HepG2 (cell line): ENCODE data around the gene TCEA3. TPM values are rescaled to one million over a fixed set of nuclear protein-coding genes. Genes with fewer than 3 reads are reported as not detected.

Source experiments
- ATAC-seq: fragments of 200-7000 bp; cut with Tn5 transposase; 3 replicates; pipeline ENCODE4 v1.9.1; 2020; ENCODE audit warnings: mild to moderate bottlenecking, moderate library complexity
- BruUV-seq: library from RNA; stranded (reverse); fragments of 400-500 nt; replicated peaks from 2 replicates; lab custom pipeline; 2021; lab: Mats Ljungman, UMichigan
- CTCF ChIA-PET: fragments of 300-600 bp; formaldehyde crosslinking; extraction: SDS; loops from one replicate; lab custom pipeline; 2021; ENCODE audit warnings: low total read pairs, inconsistent platforms, low intra/inter-chr PET ratio; lab: Yijun Ruan, JAX
- POLR2A ChIA-PET: fragments of 350-600 bp; sonication (Branson Sonifier 250); formaldehyde crosslinking; loops from one replicate; lab custom pipeline; 2020; ENCODE audit warnings: antibody characterized with exemption, inconsistent platforms; lab: Yijun Ruan, JAX
- DNase-seq: peaks from one replicate; pipeline ENCODE4 v3.0.0-alpha.2; 2015; ENCODE audit warnings: low spot score
- FAIRE-seq: peaks from 3 replicates; lab custom pipeline; 2011; peaks lifted over from hg19 to GRCh38; lab: Jason Lieb, UNC
- H2AFZ ChIP-seq: one replicate; pipeline ENCODE4 v1.6.1; 2011; ENCODE audit warnings: low read length, inconsistent platforms
- H3K27ac ChIP-seq: fragments of 300-600 bp; 3 replicates; pipeline ENCODE4 v1.8.0; 2011; ENCODE audit warnings: mixed run types, mild to moderate bottlenecking, mixed read lengths, low read length, inconsistent platforms; ENCODE audit not compliant: insufficient read depth; ENCODE audit errors: extremely low read length
- H3K27me3 ChIP-seq, 2 experiments: fragments of 200-600 bp in 1 of 2; 2 replicates in 1 of 2; 3 replicates in 1 of 2; pipeline versions ENCODE4 v1.6.0 to v1.8.0; 2011; ENCODE audit warnings: low read length in 2 of 2, mild to moderate bottlenecking in 2 of 2, moderate library complexity in 2 of 2, inconsistent platforms in 1 of 2; ENCODE audit not compliant: insufficient read depth in 2 of 2, control insufficient read depth in 1 of 2
- H3K36me3 ChIP-seq, 2 experiments: fragments of 200-600 bp in 1 of 2; replicated peaks in 1 of 2; 2 replicates in 1 of 2; 3 replicates in 1 of 2; pipeline versions ENCODE4 v1.5.1 to v1.8.0; 2011; ENCODE audit warnings: low read length in 2 of 2, inconsistent platforms in 1 of 2; ENCODE audit not compliant: insufficient read depth in 2 of 2, control insufficient read depth in 1 of 2
- H3K4me1 ChIP-seq: 2 replicates; pipeline ENCODE4 v1.5.1; 2012; ENCODE audit warnings: low read length, inconsistent platforms; ENCODE audit not compliant: insufficient read depth
- H3K4me2 ChIP-seq: 2 replicates; pipeline ENCODE4 v1.6.0; 2011; ENCODE audit warnings: low read depth, low read length, inconsistent platforms
- H3K4me3 ChIP-seq, 3 experiments: fragments of 200-600 bp in 1 of 3; sonication (generic), shearing (Covaris generic) in 1 of 3; replicated peaks in 1 of 3; 2 replicates each; pipeline ENCODE4 v1.5.1; 2011 to 2016; ENCODE audit warnings: low read length in 3 of 3, inconsistent platforms in 2 of 3, low read depth in 2 of 3, mild to moderate bottlenecking in 2 of 3, control low read depth in 1 of 3, mixed read lengths in 1 of 3; ENCODE audit not compliant: insufficient read depth in 1 of 3
- H3K79me2 ChIP-seq: one replicate; pipeline ENCODE4 v1.6.1; 2011; ENCODE audit warnings: low read length, inconsistent platforms; ENCODE audit not compliant: insufficient read depth
- H3K9ac ChIP-seq: 2 replicates; pipeline ENCODE4 v1.6.0; 2011; ENCODE audit warnings: mild to moderate bottlenecking, low read depth, low read length, inconsistent platforms; ENCODE audit not compliant: insufficient read depth
- H3K9me3 ChIP-seq: 2 replicates; pipeline ENCODE4 v1.5.1; 2012; ENCODE audit warnings: mild to moderate bottlenecking, low read length
- H4K20me1 ChIP-seq: 2 replicates; pipeline ENCODE4 v1.6.0; 2011; ENCODE audit warnings: inconsistent platforms, mild to moderate bottlenecking, low read length, moderate library complexity; ENCODE audit not compliant: insufficient read depth
- ARID5B ChIP-seq: IDR thresholded peaks from 2 replicates; pipeline ENCODE4 v1.4.0; 2020; ENCODE audit warnings: mild to moderate bottlenecking, missing genetic modification reagents
- CHD4 ChIP-seq: fragments of 200-600 bp; sonication (generic); IDR thresholded peaks from 2 replicates; pipeline ENCODE4 v1.7.0; 2017; ENCODE audit warnings: mild to moderate bottlenecking, low read length, borderline replicate concordance
- HDAC1 ChIP-seq: sonication (generic); formaldehyde crosslinking; IDR thresholded peaks from 2 replicates; pipeline ENCODE4 v1.5.1; 2020; ENCODE audit warnings: mild to moderate bottlenecking, missing genetic modification reagents
- HNRNPL ChIP-seq: fragments of 200-400 bp; formaldehyde crosslinking; IDR thresholded peaks from 2 replicates; pipeline ENCODE4 v1.6.1; 2017; ENCODE audit warnings: mild to moderate bottlenecking, low read depth, low read length
- KAT8 ChIP-seq: IDR thresholded peaks from 2 replicates; pipeline ENCODE4 v1.6.1; 2016; ENCODE audit warnings: missing genetic modification reagents, missing compliant biosample characterization
- NR2C2 ChIP-seq: sonication (generic); formaldehyde crosslinking; IDR thresholded peaks from 2 replicates; pipeline ENCODE4 v1.4.0; 2020; ENCODE audit warnings: missing genetic modification reagents, mild to moderate bottlenecking, moderate library complexity, borderline replicate concordance
- RAD51 ChIP-seq: fragments of 450-650 bp; IDR thresholded peaks from 2 replicates; pipeline ENCODE4 v1.6.1; 2016; ENCODE audit warnings: borderline replicate concordance
- REPIN1 ChIP-seq: sonication (generic); formaldehyde crosslinking; IDR thresholded peaks from 2 replicates; pipeline ENCODE4 v1.8.0; 2022; ENCODE audit warnings: missing genetic modification reagents, low read depth, mild to moderate bottlenecking, borderline replicate concordance
- TBL1XR1 ChIP-seq: fragments of 150-350 bp; IDR thresholded peaks from 2 replicates; pipeline ENCODE4 v1.6.1; 2014; ENCODE audit warnings: borderline replicate concordance, low read length; ENCODE audit not compliant: partially characterized antibody
- ZC3H4 ChIP-seq: sonication (generic); formaldehyde crosslinking; IDR thresholded peaks from 2 replicates; pipeline ENCODE4 v1.4.0; 2020; ENCODE audit warnings: missing genetic modification reagents, borderline replicate concordance
- ZFP1 ChIP-seq: IDR thresholded peaks from 2 replicates; pipeline ENCODE4 v1.6.1; 2016
- ZNF546 ChIP-seq: sonication (generic); formaldehyde crosslinking; conservative IDR thresholded peaks from 2 replicates; pipeline ENCODE4 v1.8.1; 2023; ENCODE audit warnings: mild to moderate bottlenecking, missing genetic modification reagents
- ZNF674 ChIP-seq: sonication (generic); formaldehyde crosslinking; IDR thresholded peaks from 2 replicates; pipeline ENCODE4 v1.5.0; 2020; ENCODE audit warnings: low read depth, mild to moderate bottlenecking, missing genetic modification reagents
- ZNF790 ChIP-seq: sonication (generic); formaldehyde crosslinking; IDR thresholded peaks from 2 replicates; pipeline ENCODE4 v1.8.0; 2022; ENCODE audit warnings: missing genetic modification reagents, mild to moderate bottlenecking, borderline replicate concordance
- WGBS: methylation state at CpG from one replicate; pipeline ENCODE4 v1.1.6; 2017; ENCODE audit warnings: low lambda C conversion rate; 5-methylcytosine and 5-hydroxymethylcytosine counted together
- in situ Hi-C: cut with HindIII; loops from 2 replicates; pipeline ENCODE4 v1.10.0; 2017; ENCODE audit warnings: low pct_unique_long_range_greater_than_20kb; ENCODE audit not compliant: extremely low pct_ligation_motif_present
- intact Hi-C: fragments of 100-400 bp; cut with micrococcal nuclease; formaldehyde crosslinking; loops from one replicate; pipeline ENCODE4 v1.10.0; 2022; ENCODE audit not compliant: unreplicated experiment
- polyA plus RNA-seq, 8 experiments: library from polyadenylated mRNA; depleted of rRNA in 3 of 8; stranded (reverse) in 7 of 8; unstranded in 1 of 8; fragments of >200 nt; fragmentation: Illumina TruSeq in 4 of 8; extraction: Trizol in 4 of 8; gene quantifications; 2 replicates each; pipeline versions ENCODE4 v1.2.1 to v1.2.3, GENCODE V29; 2011 to 2016; ENCODE audit warnings: low read depth in 4 of 8, missing spikeins in 1 of 8, mixed read lengths in 1 of 8; ENCODE audit not compliant: insufficient read depth in 1 of 8
- total RNA-seq, 5 experiments: library from RNA; depleted of rRNA; stranded (reverse); fragments of >200 nt; fragmentation: Illumina TruSeq; extraction: Trizol; gene quantifications; 2 replicates each; pipeline ENCODE4 v1.2.3, GENCODE V29; 2016; ENCODE audit warnings: low read depth in 1 of 5
- TF ChIP-seq, protein P1 (sequence below): sonication (generic); formaldehyde crosslinking; IDR thresholded peaks from 2 replicates; pipeline ENCODE4 v1.4.0; 2020; ENCODE audit warnings: low read depth, mild to moderate bottlenecking, missing genetic modification reagents
- TF ChIP-seq, protein P2 (sequence below): IDR thresholded peaks from 2 replicates; pipeline ENCODE4 v1.6.1; 2012; ENCODE audit warnings: low read length, improper control_type of control experiment

The TCEA3 gene
- total and polyA plus RNA-seq, 2 of the 13 experiments (the other 11 are each of a cell fraction or from before 2014, with no cell fraction given): 55.5 to 84.6 TPM

- peak overlapping the region in 1 of 3 experiments; percentile 44; a peak in 2 of 6 replicates for H3K4me3 ChIP-seq
- H2AFZ ChIP-seq: no peak overlapping the region
- peak overlapping the region; percentile 71 for H3K27ac ChIP-seq
- BruUV-seq: no TSS peak
- peaks cover 65% of the 10 kb centered on the region for H3K4me1 ChIP-seq
- intact Hi-C loops: loop anchor here (1.0 kb wide), 1 partner anchor 47 kb away; no protein-coding TSS in a partner anchor
- POLR2A ChIA-PET: interaction anchor here (0.8 to 2.2 kb wide), 6 partner anchors 11 to 219 kb away, joined by 3 to 9 read pairs (median 4); partner anchors contain the start of genes ASAP3 and RPL11
- WGBS: 18% methylated on average over 5 of the region's 5 CpGs
- in situ Hi-C loops: no loop called here
- no peaks in the 10 kb centered on the region for H3K9me3 ChIP-seq
- no peaks in the 10 kb centered on the region for H3K36me3 ChIP-seq
- CTCF ChIA-PET: no interaction called here
- FAIRE-seq (peak; percentile 71), DNase-seq (peak; percentile 41), ATAC-seq (peak; percentile 74)
- no peaks in the 10 kb centered on the region for H4K20me1 ChIP-seq
- peak overlapping the region; percentile 69 for H3K4me2 ChIP-seq
- peaks cover 59% of the 10 kb centered on the region for H3K79me2 ChIP-seq
- no peaks in the 10 kb centered on the region for H3K27me3 ChIP-seq
- H3K9ac ChIP-seq: peak overlapping the region; percentile 23; the same call in 1 of the 2 replicates
- TF ChIP-seq ZFP1 (no peak), ZNF674 (CRISPR knock-in tag) (no peak), HDAC1 (CRISPR knock-in tag) (0 out of 2 replicates have a peak, but pooled peaks have one; percentile 21), CHD4 (peak; percentile 58; the same call in 1 of the 2 replicates), NR2C2 (CRISPR knock-in tag) (no peak), RAD51 (no peak), ARID5B (no peak), TBL1XR1 (peak; percentile 22), ZNF546 (CRISPR knock-in tag) (no peak), REPIN1 (peak; percentile 54; the same call in 1 of the 2 replicates), KAT8 (no peak), ZNF790 (CRISPR knock-in tag) (no peak), HNRNPL (no peak), ZC3H4 (no peak)
- TF ChIP-seq, protein P1, sequence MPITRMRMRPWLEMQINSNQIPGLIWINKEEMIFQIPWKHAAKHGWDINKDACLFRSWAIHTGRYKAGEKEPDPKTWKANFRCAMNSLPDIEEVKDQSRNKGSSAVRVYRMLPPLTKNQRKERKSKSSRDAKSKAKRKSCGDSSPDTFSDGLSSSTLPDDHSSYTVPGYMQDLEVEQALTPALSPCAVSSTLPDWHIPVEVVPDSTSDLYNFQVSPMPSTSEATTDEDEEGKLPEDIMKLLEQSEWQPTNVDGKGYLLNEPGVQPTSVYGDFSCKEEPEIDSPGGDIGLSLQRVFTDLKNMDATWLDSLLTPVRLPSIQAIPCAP (CRISPR knock-in tag): no peak
- TF ChIP-seq, protein P2, sequence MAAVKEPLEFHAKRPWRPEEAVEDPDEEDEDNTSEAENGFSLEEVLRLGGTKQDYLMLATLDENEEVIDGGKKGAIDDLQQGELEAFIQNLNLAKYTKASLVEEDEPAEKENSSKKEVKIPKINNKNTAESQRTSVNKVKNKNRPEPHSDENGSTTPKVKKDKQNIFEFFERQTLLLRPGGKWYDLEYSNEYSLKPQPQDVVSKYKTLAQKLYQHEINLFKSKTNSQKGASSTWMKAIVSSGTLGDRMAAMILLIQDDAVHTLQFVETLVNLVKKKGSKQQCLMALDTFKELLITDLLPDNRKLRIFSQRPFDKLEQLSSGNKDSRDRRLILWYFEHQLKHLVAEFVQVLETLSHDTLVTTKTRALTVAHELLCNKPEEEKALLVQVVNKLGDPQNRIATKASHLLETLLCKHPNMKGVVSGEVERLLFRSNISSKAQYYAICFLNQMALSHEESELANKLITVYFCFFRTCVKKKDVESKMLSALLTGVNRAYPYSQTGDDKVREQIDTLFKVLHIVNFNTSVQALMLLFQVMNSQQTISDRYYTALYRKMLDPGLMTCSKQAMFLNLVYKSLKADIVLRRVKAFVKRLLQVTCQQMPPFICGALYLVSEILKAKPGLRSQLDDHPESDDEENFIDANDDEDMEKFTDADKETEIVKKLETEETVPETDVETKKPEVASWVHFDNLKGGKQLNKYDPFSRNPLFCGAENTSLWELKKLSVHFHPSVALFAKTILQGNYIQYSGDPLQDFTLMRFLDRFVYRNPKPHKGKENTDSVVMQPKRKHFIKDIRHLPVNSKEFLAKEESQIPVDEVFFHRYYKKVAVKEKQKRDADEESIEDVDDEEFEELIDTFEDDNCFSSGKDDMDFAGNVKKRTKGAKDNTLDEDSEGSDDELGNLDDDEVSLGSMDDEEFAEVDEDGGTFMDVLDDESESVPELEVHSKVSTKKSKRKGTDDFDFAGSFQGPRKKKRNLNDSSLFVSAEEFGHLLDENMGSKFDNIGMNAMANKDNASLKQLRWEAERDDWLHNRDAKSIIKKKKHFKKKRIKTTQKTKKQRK: no peak
Measured at GRCh38 chr1:23472351-23473036, 47.9 kb upstream of the TCEA3 start.
